ENCODE results near the gene RYR3. TPM values are rescaled to one million over a fixed set of nuclear protein-coding genes. Genes with fewer than 3 reads are reported as not detected.

The RYR3 gene
- total RNA-seq, 1 donor from 2014 or later: 6.3 TPM

DNA sequence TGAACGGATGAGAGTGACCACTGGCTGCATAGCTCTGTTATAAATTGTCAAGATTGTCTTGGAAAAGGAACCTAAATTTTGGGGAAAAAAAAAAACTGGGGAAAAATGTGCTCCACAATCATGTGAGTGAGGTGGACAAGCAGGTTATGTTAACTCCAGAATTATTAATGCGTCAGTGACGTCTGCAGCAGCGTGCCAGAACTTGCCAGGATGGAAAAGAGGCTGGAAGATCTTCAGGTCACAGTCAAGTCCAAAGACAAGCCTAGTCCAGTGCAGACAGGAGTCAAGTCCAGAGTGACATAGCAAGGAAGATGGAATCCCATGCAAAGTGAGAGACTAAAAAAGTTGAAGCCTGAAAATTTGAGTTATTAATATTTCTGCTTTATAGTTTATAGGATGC is 140.6 kb downstream of the RYR3 start:
- DNase-seq: no peak

GRCh38 chr15:33453761-33454160 is 143.0 kb downstream of the RYR3 start:
- DNase-seq: no peak

DNA sequence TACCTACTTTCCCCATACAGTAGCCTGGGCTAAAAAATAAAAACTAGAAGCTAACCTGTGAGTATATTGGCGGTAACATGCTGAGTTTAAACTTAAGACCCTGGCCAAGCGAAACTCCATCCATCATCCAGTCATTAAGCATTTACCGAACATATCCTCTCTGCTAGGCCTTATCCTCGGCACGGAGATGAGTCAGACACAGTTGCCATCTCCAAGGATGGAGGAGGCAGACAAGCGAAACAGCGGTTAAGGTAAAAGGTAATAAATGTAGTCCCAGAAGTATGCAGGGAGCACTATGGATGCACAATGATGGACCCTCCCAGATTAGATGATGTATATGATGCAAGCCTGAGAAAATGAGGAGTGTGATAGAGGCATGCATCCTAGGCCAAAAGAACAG is 143.6 kb downstream of the RYR3 start:
- DNase-seq: no peak

- DNase-seq: no peak
These were observed 144.2 kb downstream of the RYR3 start for GRCh38 chr15:33454996-33455395.

DNA sequence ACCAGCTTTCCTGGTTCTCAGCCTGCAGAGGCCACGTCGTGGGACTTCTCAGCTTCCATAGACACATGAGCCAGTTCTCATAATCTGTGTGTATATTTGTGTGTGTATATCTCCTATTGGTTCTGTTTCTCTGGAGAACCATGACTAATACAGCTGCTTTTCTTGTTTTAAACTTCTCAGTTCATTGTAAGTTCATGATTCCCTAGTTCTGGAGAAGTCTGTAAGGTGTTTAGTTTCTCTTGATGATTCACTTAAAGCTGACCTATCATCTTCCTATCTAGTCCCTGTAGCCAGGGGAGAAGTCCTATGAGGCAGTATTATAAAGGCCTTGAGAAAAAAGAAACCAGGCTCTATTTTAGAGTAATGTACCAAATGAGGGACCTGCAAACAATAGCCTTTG is 147.7 kb downstream of the RYR3 start:
- DNase-seq: no peak

- no peak for DNase-seq
These were observed 149.5 kb downstream of the RYR3 start for GRCh38 chr15:33460166-33460805.

DNA sequence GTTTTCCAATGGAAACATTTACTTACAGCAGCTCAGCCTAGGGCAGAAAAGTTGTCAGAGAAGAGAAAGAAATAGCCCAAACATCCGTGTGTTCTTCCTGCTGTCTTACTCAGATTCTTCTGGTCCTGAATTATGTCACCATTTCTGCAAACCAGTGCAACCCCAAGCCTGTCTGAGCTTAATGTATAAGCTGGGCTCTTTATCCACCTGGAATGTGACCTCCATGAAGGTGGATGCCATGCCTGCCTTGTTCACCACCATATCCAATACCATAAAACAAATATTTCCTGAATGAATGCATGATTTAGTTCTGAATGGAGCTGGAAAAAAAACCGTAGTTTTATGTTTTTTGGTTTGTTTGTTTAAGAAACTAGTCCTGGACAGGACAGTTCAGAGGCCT is 150.9 kb downstream of the RYR3 start:
- DNase-seq: no peak

DNA sequence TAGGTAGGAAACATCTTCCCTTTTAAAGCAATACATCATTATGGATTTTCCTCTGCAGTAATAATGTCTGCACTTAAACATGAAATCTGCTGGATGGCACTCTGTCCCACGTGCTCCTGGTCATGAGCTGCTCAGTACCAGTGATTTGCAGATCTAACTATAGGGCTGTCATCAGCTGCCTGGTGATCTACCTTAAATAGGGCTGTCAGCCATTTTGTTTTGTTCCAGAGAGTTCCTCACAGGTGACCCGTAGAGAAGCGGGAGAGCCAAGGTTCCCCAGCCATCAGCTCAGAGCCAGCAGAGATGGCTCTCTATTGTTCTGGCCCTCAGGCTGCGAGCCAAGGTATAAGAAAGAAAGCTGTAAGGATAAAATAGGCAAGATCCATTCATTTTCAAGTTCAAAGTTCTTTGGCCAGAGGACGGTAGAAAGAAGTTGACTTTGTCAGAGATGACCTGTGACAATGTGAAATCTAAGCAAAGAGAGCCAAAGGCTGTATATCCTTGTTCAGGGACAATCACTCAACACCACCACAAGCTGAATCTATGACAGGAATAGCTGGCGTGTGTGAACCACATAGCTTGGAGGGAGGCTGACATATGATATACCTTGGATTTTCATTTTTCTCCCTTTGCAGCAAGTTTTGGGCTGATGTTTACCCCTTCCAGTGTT is 156.5 kb downstream of the RYR3 start:
- no peak for DNase-seq

DNA sequence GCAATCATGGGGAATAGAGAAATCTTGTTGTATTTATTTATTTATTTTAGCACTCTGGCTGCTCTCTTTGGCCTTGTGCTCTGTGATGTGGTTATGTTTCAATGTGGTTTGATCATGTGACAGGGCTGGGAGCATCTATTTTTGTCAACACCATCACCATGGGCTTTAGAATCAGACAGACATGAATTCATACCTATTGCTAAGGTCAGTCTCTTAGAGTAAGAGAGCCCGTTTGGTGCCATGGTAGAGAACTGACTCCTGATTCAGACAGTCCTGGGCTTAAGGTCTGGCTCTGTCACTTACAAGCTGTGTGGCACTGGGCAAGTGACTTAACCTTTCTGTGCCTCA is 157.0 kb downstream of the RYR3 start:
- DNase-seq: no peak

DNA sequence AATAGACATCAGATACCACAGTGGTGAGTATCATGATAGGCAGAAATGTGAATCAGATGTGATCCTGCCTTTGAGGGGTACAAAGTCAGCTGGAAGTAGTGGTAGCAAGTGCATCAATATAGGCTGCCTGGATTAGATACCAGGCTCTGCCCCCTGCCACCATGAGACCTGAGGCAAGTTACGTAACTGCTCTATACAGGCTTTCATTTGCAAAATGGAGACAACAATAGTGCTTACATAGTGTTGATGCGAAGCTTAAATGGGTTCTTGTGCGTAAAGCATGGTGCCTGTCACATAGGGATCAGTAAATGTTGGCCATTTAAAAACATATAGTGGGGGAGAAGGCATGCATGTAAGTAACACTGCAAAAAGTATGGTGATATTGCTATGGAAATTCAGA is 158.0 kb downstream of the RYR3 start:
- DNase-seq: no peak

DNA sequence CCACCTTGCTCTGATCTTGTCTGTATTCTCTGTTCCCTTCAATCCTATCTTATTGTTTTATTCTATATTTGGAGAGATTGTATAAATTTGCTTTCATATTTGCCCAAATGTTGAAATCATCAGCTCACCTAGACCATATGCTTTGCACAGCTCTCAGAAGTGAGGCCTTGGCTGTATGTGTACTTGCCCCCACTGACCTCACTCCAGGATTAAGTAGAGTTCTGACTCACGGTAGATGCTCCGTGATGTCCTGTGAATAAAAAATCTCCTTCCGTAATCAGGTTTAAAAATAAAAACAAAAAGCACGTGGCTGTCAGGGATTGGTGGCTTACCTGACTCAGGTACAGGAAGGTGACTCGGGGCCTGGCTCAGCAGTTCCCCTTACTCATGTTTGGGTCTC is 162.2 kb downstream of the RYR3 start:
- DNase-seq: no peak

DNA sequence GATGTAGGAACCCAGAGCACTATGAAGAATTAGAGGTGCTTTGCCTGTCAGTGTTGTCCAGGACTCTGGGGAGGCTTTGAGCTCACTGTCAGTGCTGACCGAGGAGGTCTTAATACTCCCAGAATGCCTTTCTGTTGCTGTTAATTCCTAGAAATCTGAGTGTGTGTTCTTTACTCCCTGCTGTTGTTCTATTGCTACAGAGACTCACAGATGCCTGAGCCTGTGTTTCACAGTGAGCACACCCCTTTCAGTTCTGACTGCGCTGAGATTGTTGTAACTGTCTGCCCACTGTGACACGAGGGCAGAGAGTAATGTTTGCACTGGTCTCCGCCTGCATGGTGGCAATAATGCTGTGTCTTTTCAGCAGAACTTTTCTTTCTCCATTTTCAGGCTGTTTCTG is 162.9 kb downstream of the RYR3 start:
- no peak for DNase-seq

- no peak for DNase-seq
These were observed 165.3 kb downstream of the RYR3 start for GRCh38 chr15:33476076-33476475.

DNA sequence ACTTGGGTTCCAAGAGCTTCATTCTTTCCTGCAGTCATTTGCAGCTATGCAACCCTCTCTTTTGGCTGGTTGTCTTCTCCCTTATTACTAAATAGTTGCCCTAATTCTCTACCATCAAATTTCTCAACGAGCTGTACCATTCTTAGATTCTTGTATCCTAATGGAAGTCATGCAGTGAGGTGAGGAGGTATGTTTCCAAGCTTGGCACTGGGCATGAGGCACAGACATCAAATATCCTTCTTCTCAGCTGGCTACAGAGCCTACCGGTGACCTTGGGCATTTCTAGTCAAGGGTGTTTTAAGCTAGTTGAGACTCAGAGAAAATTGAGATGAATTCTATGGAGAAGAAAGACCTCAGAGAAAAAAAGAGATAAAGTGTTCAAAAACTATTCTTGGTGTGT is 166.1 kb downstream of the RYR3 start:
- DNase-seq: no peak

DNA sequence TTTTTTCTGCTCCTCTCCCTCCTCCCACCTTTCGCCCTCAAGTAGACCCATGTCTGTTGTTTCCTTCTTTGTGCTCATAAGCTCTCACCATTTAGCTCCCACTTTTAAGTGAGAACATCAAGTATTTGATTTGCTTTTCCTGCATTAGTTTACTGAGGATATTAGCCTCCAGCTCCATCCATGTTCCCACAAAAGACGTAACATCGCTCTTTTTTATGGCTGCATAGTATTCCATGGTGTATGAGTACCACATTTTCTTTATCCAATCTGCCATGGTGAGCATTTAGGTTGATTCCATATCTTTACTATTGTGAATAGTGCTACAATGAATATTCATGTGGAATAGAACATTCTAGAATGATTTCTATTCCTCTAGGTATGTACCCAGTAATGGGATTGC is 178.6 kb downstream of the RYR3 start:
- no peak for DNase-seq

- DNase-seq: no peak
These were observed 179.9 kb downstream of the RYR3 start for GRCh38 chr15:33490703-33491102.

GRCh38 chr15:33492434-33493052 is 181.8 kb downstream of the RYR3 start:
- no peak for DNase-seq

- no peak for DNase-seq
These were observed 183.5 kb downstream of the RYR3 start for GRCh38 chr15:33494306-33494705.

DNA sequence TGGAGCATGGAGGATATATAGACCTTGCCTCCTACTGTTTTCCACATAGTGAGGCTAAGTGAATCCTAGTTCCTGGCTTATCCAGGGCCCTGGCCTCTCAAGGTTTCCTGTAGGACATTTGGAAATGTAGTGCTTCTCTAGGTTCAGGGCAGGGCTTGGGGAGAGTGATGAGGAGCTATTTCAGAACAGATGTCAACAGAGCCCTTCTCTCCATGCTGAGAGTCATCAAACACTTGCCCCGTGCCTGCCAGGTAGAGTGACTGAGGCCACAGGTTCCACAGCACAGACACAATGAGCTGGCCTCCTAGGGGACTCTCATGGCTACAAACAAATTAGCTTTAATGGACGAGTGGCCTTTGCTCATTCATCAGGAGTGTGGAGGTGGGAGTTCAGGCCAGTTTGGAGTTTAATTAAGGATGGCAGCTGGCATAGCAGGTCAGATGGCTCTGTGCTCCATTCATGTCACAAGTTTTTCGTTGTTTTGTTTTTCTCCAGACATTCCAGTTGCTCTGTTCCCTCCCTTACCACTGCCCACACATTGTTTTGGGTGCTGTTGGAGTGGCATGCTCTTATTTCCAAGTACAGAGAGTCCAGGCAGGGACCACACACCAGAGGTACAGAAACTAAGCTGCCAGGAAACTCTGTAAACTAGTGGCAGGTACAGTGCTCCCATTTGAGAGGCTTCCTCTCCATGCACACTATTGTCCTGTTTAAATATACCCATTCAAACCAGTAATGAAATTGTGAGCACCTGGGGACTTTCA is 189.8 kb downstream of the RYR3 start:
- no peak for DNase-seq

DNA sequence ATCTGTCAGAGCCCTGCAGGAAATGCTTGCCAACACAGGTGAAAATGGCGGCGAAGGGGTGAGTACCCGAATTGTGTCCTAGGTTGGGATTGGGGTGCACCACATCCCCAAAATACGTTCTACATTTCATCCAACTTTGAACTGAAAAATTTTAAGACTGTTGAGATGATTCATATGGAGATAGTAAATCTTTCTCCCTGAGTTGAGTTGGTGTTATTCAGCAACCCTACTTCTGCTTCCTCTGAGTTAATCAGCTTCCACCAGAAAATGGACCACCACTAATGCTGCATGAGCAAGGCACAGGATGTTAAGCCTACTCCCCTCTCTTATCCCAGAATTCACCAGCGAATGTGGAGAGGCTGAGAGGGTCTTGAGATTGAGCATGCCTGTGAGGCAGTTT is 192.9 kb downstream of the RYR3 start:
- DNase-seq: no peak

DNA sequence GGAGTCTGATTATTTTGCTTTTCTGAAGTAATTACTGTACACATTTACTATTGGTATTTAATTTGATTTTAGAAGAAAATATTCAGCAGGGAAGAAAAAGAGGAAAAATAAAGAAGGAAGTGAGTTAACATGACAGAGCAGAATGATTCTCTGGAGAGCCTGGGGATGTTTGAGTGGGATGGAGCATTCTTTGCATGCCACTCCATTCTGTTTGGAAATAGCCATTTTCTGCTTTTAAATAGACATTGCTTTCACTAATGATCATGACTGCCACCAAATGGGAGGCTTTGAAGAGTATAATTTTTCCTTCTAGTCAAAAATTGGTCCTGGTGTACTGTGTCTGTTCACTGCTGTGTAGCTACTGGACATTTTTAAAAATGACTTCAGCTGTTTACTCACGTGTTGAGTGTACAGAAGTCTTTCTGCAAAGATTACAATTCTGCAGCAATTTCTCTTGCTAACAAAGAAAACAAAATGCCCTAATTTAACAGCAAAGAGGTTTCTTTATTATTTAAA is 196.1 kb downstream of the RYR3 start:
- DNase-seq: no peak

- DNase-seq: no peak
These were observed 197.9 kb downstream of the RYR3 start for GRCh38 chr15:33508703-33509102.

- DNase-seq: no peak
These were observed 204.4 kb downstream of the RYR3 start for GRCh38 chr15:33515121-33515520.
